Memory B cell (primary cell): ENCODE data around the gene EYS.
"Not testable (repeated sequence)": the region's sequence is repeated elsewhere in the genome, so short reads cannot be mapped to it uniquely, and the experiment has no call there.

Experiments used
- ATAC-seq: fragments of 150-1000 bp; cut with Tn5 transposase; 2 replicates; pipeline ENCODE4 v1.10.0; 2021; ENCODE audit warnings: low read depth, mild to moderate bottlenecking, moderate library complexity
- DNase-seq, 2 donors: peaks; one replicate each; pipeline ENCODE4 v3.0.0; 2022; ENCODE audit warnings: low spot score in 2 of 2
- H3K27ac Mint-ChIP-seq: one replicate; pipeline ENCODE4 v1.8.0; 2022; ENCODE audit warnings: mild to moderate bottlenecking, moderate library complexity, mixed read lengths
- H3K27me3 Mint-ChIP-seq: one replicate; pipeline ENCODE4 v1.8.0; 2022; ENCODE audit warnings: mixed read lengths
- H3K36me3 Mint-ChIP-seq: one replicate; pipeline ENCODE4 v1.8.0; 2022; ENCODE audit warnings: mild to moderate bottlenecking, mixed read lengths
- H3K4me1 Mint-ChIP-seq: one replicate; pipeline ENCODE4 v1.8.0; 2022; ENCODE audit warnings: mixed read lengths
- H3K4me3 Mint-ChIP-seq: one replicate; pipeline ENCODE4 v1.8.0; 2022; ENCODE audit warnings: mild to moderate bottlenecking, moderate library complexity, mixed read lengths
- H3K9me3 Mint-ChIP-seq: one replicate; pipeline ENCODE4 v1.8.0; 2022; ENCODE audit warnings: mixed read lengths

EYS gene

DNA sequence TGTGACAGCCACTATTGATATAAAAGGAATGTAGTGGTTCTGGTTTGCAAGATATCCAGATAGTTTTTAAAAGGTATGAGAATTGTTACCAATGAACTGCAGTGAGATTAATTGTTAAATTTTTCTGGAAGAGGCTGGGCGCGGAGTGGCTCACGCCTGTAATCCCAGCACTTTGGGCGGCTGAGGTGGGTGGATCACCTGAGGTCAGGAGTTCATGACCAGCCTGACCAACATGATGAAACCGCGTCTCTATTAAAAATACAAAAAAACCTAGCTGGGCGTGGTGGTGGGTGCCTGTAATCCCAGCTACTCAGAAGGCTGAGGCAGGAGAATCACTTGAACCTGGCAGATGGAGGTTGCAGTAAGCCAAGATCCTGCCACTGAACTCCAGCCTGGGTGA lies 1906.6 kb downstream of the EYS start:
- DNase-seq, H3K36me3 Mint-ChIP-seq, H3K27ac Mint-ChIP-seq, H3K4me1 Mint-ChIP-seq, H3K9me3 Mint-ChIP-seq, H3K4me3 Mint-ChIP-seq, ATAC-seq, H3K27me3 Mint-ChIP-seq: not testable (repeated sequence)

DNA sequence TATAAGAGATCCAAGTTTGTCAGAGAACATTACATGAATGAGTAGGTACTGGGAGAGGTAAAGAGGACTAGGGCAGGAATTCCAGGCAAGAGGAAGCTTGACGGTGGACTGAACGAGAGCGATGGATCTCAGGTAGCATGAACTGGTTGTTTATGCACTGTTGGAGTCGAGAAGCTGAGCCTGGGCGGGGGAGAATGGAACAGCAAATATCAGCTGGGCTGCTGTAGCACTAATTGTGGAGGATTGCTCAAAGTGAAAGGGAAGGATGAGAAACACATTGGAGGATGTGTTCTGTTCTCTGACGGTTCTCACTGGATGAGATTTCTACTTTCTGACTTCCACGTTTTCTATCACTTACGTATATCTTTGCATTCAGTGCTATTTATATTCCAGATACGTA lies 1907.2 kb downstream of the EYS start:
- no peak for ATAC-seq
- Mint-ChIP-seq H3K27ac (no peak overlapping the region), H3K9me3 (no peaks in the 10 kb centered on the region), H3K4me1 (peaks cover 2% of the 10 kb centered on the region), H3K36me3 (no peaks in the 10 kb centered on the region), H3K4me3 (no peak overlapping the region), H3K27me3 (peaks cover 10% of the 10 kb centered on the region)
- DNase-seq = no peak

DNA sequence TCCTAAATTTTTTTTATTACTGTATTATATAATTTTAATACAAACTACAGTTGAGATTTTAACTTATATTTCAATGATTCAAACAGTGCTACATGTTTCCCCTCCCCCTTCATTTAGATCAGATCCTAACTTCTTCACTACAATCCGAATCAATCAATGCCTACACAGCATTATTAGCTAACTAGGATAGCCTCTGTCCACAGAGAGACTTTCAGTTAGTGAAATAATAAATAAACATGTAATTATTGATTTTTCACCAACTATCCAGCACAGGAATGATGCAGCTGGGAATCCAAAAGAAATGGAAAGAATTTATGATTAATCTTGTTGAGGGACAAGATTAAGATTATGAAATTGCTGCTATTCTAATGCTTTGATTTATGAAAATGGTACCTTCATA lies 1907.7 kb downstream of the EYS start:
- no peak overlapping the region for H3K4me3 Mint-ChIP-seq
- DNase-seq = no peak
- peaks cover 2% of the 10 kb centered on the region for H3K4me1 Mint-ChIP-seq
- H3K27me3 Mint-ChIP-seq = peaks cover 11% of the 10 kb centered on the region
- no peaks in the 10 kb centered on the region for H3K9me3 Mint-ChIP-seq
- no peak overlapping the region for H3K27ac Mint-ChIP-seq
- ATAC-seq = no peak
- H3K36me3 Mint-ChIP-seq = no peaks in the 10 kb centered on the region

- peaks cover 11% of the 10 kb centered on the region for H3K27me3 Mint-ChIP-seq
- H3K36me3 Mint-ChIP-seq = no peaks in the 10 kb centered on the region
- no peaks in the 10 kb centered on the region for H3K9me3 Mint-ChIP-seq
- no peak for DNase-seq
- no peak overlapping the region for H3K27ac Mint-ChIP-seq
- no peak overlapping the region for H3K4me3 Mint-ChIP-seq
- peaks cover 2% of the 10 kb centered on the region for H3K4me1 Mint-ChIP-seq
- ATAC-seq = no peak
Measured at GRCh38 chr6:63798378-63798777, 1908.6 kb downstream of the EYS start.

- H3K27ac Mint-ChIP-seq = no peak overlapping the region
- no peaks in the 10 kb centered on the region for H3K36me3 Mint-ChIP-seq
- peaks cover 2% of the 10 kb centered on the region for H3K4me1 Mint-ChIP-seq
- H3K4me3 Mint-ChIP-seq = no peak overlapping the region
- no peaks in the 10 kb centered on the region for H3K9me3 Mint-ChIP-seq
- H3K27me3 Mint-ChIP-seq = peaks cover 11% of the 10 kb centered on the region
- no peak for ATAC-seq
- no peak for DNase-seq
Measured at GRCh38 chr6:63797721-63798120, 1909.3 kb downstream of the EYS start.

- Mint-ChIP-seq H3K9me3 (no peaks in the 10 kb centered on the region), H3K36me3 (no peaks in the 10 kb centered on the region), H3K27ac (no peak overlapping the region), H3K27me3 (peaks cover 8% of the 10 kb centered on the region), H3K4me1 (no peaks in the 10 kb centered on the region), H3K4me3 (no peak overlapping the region)
- ATAC-seq = no peak
- DNase-seq = no peak
Measured at GRCh38 chr6:63795826-63796225, 1911.2 kb downstream of the EYS start.

- no peak for ATAC-seq
- Mint-ChIP-seq H3K4me1 (no peaks in the 10 kb centered on the region), H3K36me3 (no peaks in the 10 kb centered on the region), H3K9me3 (no peaks in the 10 kb centered on the region), H3K27ac (no peak overlapping the region), H3K27me3 (peaks cover 7% of the 10 kb centered on the region), H3K4me3 (no peak overlapping the region)
- no peak for DNase-seq
Measured at GRCh38 chr6:63795006-63795405, 1912.0 kb downstream of the EYS start.

DNA sequence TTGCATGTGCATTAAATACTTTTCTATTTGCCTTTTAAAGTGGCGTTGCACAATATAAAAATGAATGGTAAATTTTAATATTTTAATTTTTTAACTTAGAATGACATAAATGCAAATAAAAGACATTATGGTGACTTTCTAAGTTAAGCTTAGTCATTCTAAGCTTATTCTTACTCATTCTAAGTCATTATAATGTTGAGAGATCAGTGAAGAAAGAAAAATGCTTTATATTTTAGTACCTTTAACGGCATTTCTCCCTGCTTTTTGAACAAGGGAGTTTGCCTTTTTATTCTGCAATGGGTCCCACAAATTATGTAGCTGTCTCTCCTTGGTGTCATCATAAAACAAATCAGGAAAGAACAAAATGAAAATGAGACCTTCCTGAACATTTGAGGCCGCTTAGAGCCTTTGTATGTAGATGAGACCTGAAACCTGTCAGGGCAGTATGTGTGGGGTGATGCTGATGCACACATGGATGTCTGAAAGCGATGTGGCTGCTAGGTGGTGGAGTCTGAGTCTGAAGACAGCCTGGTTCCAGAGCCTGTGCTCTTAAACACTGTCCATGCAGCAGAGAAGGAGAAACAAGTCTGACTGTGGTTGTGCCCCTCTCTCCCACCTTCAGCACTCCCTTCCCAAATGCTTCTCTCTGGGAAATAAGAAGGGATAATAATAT lies 1913.4 kb downstream of the EYS start:
- no peaks in the 10 kb centered on the region for H3K4me1 Mint-ChIP-seq
- ATAC-seq (no peak), DNase-seq (no peak)
- H3K36me3 Mint-ChIP-seq = no peaks in the 10 kb centered on the region
- H3K27ac Mint-ChIP-seq = no peak overlapping the region
- no peak overlapping the region for H3K4me3 Mint-ChIP-seq
- H3K27me3 Mint-ChIP-seq = peaks cover 4% of the 10 kb centered on the region
- H3K9me3 Mint-ChIP-seq = no peaks in the 10 kb centered on the region

- DNase-seq = no peak
- no peaks in the 10 kb centered on the region for H3K36me3 Mint-ChIP-seq
- H3K27me3 Mint-ChIP-seq = peaks cover 4% of the 10 kb centered on the region
- no peaks in the 10 kb centered on the region for H3K9me3 Mint-ChIP-seq
- no peak overlapping the region for H3K27ac Mint-ChIP-seq
- no peak overlapping the region for H3K4me3 Mint-ChIP-seq
- no peaks in the 10 kb centered on the region for H3K4me1 Mint-ChIP-seq
- no peak for ATAC-seq
Measured at GRCh38 chr6:63792736-63793464, 1914.1 kb downstream of the EYS start.

- no peak overlapping the region for H3K27ac Mint-ChIP-seq
- ATAC-seq = no peak
- no peaks in the 10 kb centered on the region for H3K36me3 Mint-ChIP-seq
- H3K27me3 Mint-ChIP-seq = peaks cover 4% of the 10 kb centered on the region
- H3K9me3 Mint-ChIP-seq = no peaks in the 10 kb centered on the region
- no peak overlapping the region for H3K4me3 Mint-ChIP-seq
- no peaks in the 10 kb centered on the region for H3K4me1 Mint-ChIP-seq
- DNase-seq = no peak
Measured at GRCh38 chr6:63790334-63790733, 1916.7 kb downstream of the EYS start.

- no peak overlapping the region for H3K27ac Mint-ChIP-seq
Measured at GRCh38 chr6:63789699-63790098, 1917.3 kb downstream of the EYS start.

DNA sequence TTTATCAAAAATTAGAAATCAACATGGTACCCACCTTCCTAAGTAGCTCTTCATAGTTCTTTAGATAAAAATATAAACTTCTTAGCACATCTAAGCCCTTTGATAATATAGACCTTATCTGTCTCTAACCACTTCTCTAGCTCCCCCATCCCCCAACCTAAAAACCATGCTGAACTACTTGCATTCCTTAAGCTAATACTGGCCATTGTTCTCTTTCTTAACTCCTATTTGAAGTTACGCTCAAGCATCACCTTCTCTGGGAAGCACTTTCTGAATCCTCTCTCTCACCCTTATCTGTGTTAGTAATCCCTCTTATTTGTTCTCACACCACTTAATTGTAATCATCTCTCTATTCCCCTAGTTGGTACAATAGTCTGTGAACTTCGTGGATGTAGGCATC lies 1918.5 kb downstream of the EYS start:
- no peak overlapping the region for H3K4me3 Mint-ChIP-seq
- ATAC-seq (no peak), DNase-seq (no peak)
- H3K27me3 Mint-ChIP-seq = peaks cover 6% of the 10 kb centered on the region
- H3K4me1 Mint-ChIP-seq = no peaks in the 10 kb centered on the region
- H3K27ac Mint-ChIP-seq = no peak overlapping the region
- H3K36me3 Mint-ChIP-seq = no peaks in the 10 kb centered on the region
- no peaks in the 10 kb centered on the region for H3K9me3 Mint-ChIP-seq

More at GRCh38 chr6:63789699-63790098, 1917.3 kb downstream of the EYS start:
- no peaks in the 10 kb centered on the region for H3K36me3 Mint-ChIP-seq
- H3K4me1 Mint-ChIP-seq = no peaks in the 10 kb centered on the region
- H3K27me3 Mint-ChIP-seq = peaks cover 2% of the 10 kb centered on the region
- no peaks in the 10 kb centered on the region for H3K9me3 Mint-ChIP-seq
- no peak overlapping the region for H3K4me3 Mint-ChIP-seq
- DNase-seq (no peak), ATAC-seq (no peak)

- Mint-ChIP-seq H3K36me3 (no peaks in the 10 kb centered on the region), H3K27me3 (peaks cover 10% of the 10 kb centered on the region), H3K4me1 (no peaks in the 10 kb centered on the region), H3K27ac (no peak overlapping the region), H3K4me3 (no peak overlapping the region), H3K9me3 (no peaks in the 10 kb centered on the region)
- ATAC-seq = no peak
- DNase-seq = no peak
Measured at GRCh38 chr6:63787021-63787420, 1920.0 kb downstream of the EYS start.

DNA sequence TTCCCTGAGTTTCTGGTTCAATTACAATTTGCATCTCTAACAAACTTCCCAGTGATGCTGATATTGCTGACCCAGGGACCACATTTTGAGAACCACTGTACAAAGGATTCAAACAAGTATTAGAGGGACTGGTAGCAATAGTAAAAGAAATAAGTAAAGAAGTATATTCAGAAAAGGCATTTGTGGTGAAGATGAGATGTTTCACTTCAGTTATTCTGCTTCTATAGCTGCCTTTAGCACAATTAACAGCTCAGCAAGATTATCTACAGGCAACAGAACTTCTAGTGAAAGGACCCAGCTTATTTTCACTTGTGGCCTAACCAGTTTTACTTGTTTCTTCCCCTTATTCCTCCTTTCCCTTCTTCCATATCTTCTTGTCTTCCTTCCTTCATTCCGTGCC lies 1922.0 kb downstream of the EYS start:
- Mint-ChIP-seq H3K4me1 (no peaks in the 10 kb centered on the region), H3K27ac (no peak overlapping the region), H3K9me3 (peaks cover 2% of the 10 kb centered on the region), H3K27me3 (peaks cover 12% of the 10 kb centered on the region), H3K4me3 (no peak overlapping the region), H3K36me3 (peaks cover 1% of the 10 kb centered on the region)
- DNase-seq (no peak), ATAC-seq (no peak)

DNA sequence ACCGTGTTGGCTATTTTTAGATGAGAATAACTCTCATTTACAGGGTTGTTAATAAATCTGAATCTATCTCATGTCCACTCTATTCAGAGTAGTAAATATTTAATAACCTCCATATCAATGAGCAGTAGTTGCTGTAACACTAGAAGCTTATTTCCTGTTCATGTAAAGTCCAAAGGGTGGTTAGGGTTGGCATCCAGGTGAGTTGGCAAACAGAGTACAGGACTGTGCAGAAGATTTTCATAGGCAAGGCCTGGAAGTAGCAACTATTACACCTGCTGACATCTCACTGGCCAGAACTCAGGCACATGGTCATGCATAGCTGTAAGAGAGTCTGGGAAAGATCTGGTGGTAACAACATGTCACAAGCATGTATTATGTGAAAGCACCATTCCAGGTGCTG lies 1923.9 kb downstream of the EYS start:
- Mint-ChIP-seq H3K36me3 (peaks cover 1% of the 10 kb centered on the region), H3K27me3 (peaks cover 12% of the 10 kb centered on the region), H3K9me3 (peaks cover 2% of the 10 kb centered on the region), H3K4me3 (no peak overlapping the region), H3K27ac (no peak overlapping the region), H3K4me1 (no peaks in the 10 kb centered on the region)
- ATAC-seq (no peak), DNase-seq (no peak)
